B cell (primary cell): ENCODE results near the gene CDC25A.

Source experiments
- EZH2 ChIP-seq: IDR thresholded peaks from 2 replicates; pipeline ENCODE4 v1.6.1; 2012; ENCODE audit warnings: borderline replicate concordance, low read depth, mild to moderate bottlenecking, moderate library complexity, low read length; ENCODE audit not compliant: insufficient read depth, poor library complexity, severe bottlenecking
- TF ChIP-seq, protein P1 (sequence below): fragments of 200-600 bp; IDR thresholded peaks from one replicate; pipeline ENCODE4 v1.8.0; 2022; ENCODE audit warnings: antibody characterized with exemption, mild to moderate bottlenecking

DNA sequence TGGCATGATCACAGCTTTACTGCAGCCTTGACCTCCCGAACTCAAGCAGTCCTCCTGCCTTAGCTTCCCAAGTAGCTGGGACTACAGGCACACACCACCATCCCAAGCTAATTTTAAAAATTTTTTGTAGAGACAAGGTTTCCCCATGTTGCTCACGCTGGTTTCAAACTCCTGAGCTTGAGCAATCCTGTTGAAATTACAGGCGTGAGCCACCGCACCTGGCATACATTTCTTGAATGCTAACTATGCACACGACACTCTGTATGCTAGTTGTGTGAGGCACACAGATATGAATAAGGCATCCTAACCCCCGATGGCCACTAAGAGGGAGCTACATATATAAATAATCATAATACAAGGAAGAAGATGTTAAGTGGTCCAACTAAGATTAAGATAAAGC lies 64.9 kb downstream of the CDC25A start:
- TF ChIP-seq, protein P1, sequence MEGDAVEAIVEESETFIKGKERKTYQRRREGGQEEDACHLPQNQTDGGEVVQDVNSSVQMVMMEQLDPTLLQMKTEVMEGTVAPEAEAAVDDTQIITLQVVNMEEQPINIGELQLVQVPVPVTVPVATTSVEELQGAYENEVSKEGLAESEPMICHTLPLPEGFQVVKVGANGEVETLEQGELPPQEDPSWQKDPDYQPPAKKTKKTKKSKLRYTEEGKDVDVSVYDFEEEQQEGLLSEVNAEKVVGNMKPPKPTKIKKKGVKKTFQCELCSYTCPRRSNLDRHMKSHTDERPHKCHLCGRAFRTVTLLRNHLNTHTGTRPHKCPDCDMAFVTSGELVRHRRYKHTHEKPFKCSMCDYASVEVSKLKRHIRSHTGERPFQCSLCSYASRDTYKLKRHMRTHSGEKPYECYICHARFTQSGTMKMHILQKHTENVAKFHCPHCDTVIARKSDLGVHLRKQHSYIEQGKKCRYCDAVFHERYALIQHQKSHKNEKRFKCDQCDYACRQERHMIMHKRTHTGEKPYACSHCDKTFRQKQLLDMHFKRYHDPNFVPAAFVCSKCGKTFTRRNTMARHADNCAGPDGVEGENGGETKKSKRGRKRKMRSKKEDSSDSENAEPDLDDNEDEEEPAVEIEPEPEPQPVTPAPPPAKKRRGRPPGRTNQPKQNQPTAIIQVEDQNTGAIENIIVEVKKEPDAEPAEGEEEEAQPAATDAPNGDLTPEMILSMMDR = no peak
- no peak for TF ChIP-seq EZH2
